GM19468 (cell line): ENCODE measurements around the gene LRRIQ4.
A peak's percentile ranks its signal among the peaks of the same experiment; 100 is the strongest.

Experiments
- ATAC-seq: cut with Tn5 transposase; IDR thresholded peaks from one replicate; pipeline ENCODE4 v1.9.1; 2021; ENCODE audit warnings: mild to moderate bottlenecking, moderate library complexity, moderate number of reproducible peaks; ENCODE audit not compliant: unreplicated experiment; ENCODE audit errors: extremely low read depth

Gene LRRIQ4

GRCh38 chr3:169812332-169813235 lies at the start of gene LRRIQ4, which contains the start of gene LRRC34:
Gene LRRIQ4, plus strand, starts transcription at chr3:169812870. Its CDS starts 9,052 bp downstream, at chr3:169821922.
Gene LRRC34, minus strand, starts transcription at chr3:169812904. Its CDS starts 356 bp downstream, at chr3:169812548.
- ATAC-seq, result no peak

- peak; percentile 1 for ATAC-seq
Measured at GRCh38 chr3:169764312-169764881, 48.3 kb upstream of the LRRIQ4 start.

GRCh38 chr3:169764882-169765612 lies 47.6 kb upstream of the LRRIQ4 start, which contains the start of gene TERC:
Gene TERC, minus strand, starts transcription at chr3:169765060.
- peak; percentile 57 for ATAC-seq

- no peak for ATAC-seq
Measured at GRCh38 chr3:169769287-169770181, 43.1 kb upstream of the LRRIQ4 start, which contains the start of gene ACTRT3. Gene ACTRT3, minus strand, starts transcription at chr3:169769561. Its CDS starts 41 bp downstream, at chr3:169769520.

- no peak for ATAC-seq
Measured at GRCh38 chr3:169771497-169772304, 41.0 kb upstream of the LRRIQ4 start.

GRCh38 chr3:169772305-169772896 lies 40.3 kb upstream of the LRRIQ4 start:
- no peak for ATAC-seq

- ATAC-seq, result peak; percentile 85
Measured at GRCh38 chr3:169772897-169773816, 39.5 kb upstream of the LRRIQ4 start, which contains the start of gene MYNN. Gene MYNN, plus strand, starts transcription at chr3:169773396. Its CDS starts 900 bp downstream, at chr3:169774296.

- no peak for ATAC-seq
Measured at GRCh38 chr3:169774186-169774585, 38.5 kb upstream of the LRRIQ4 start.

GRCh38 chr3:169777822-169778221 lies 34.8 kb upstream of the LRRIQ4 start:
- no peak for ATAC-seq

- no peak for ATAC-seq
Measured at GRCh38 chr3:169780742-169781141, 31.9 kb upstream of the LRRIQ4 start.

GRCh38 chr3:169781209-169781855 lies 31.3 kb upstream of the LRRIQ4 start:
- no peak for ATAC-seq

GRCh38 chr3:169787120-169787519 lies 25.6 kb upstream of the LRRIQ4 start:
- no peak for ATAC-seq

- no peak for ATAC-seq
Measured at GRCh38 chr3:169787791-169788190, 24.9 kb upstream of the LRRIQ4 start.

- no peak for ATAC-seq
Measured at GRCh38 chr3:169790219-169790618, 22.5 kb upstream of the LRRIQ4 start.

- no peak for ATAC-seq
Measured at GRCh38 chr3:169790687-169791429, 21.8 kb upstream of the LRRIQ4 start.

GRCh38 chr3:169792359-169792758 lies 20.3 kb upstream of the LRRIQ4 start:
- ATAC-seq, result no peak
